HG03066 (cell line): ENCODE data around the gene B3GALT6.

Source experiments
- ATAC-seq: cut with Tn5 transposase; IDR thresholded peaks from one replicate; pipeline ENCODE4 v1.9.1; 2021; ENCODE audit warnings: low read depth; ENCODE audit not compliant: unreplicated experiment

B3GALT6 gene

DNA sequence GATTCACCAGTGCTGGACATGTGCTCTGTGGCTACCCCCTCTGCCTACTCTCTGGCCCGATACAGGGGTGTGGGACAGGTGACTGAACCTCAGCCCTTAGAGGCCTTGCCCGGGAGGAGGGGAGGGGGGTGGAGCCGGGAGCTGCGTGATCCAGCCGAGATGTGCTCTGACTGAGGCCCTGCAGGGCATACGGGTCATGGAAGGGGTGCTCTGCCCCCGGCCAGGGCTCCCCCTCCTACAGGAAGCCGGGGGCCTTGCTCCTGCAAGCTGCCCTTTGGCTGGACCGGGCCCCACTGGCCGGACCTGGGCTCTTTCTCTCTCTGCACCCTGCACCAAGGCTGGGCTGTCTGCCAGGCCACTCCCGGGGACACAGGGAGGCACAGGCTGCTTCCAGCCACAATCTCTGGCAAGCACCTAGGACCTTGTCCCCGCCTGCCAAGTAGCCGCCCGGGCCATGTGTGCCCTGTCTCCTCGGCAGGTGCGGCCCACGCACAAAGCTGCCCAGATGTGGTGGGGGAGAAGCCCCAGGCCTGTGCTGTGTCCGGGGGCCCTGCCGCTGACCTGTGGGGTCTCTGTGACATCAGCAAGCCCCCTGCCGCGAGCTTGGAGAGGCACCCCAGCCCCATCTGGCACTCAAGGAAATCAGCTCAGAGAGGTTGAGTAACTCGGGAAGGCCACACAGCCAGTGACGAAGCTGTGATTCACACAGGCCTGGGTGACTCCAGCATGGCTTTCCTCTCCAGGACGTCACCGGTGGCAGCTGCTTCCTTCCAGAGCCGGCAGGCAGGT, 49.7 kb downstream of the B3GALT6 start:
- no peak for ATAC-seq

DNA sequence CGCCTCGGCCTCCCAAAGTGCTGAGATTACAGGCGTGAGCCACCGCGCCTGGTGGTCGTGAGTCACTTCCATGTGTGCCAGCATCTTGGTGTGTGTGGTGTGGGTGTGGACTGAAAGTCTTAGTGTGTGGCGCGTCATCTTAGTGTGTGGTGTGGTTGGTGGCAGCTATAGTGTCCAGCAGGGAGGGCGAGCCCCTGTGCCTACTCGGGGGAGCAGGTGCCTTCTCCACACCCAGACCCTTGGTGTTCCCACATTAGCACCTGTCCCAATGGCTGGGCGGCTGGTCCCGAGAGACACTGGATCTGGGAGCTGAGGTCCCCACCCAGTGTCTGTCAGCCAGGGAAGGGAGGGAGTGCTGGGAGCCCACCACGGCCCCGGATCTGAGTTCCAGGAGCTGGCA, 51.0 kb downstream of the B3GALT6 start:
- ATAC-seq = no peak

DNA sequence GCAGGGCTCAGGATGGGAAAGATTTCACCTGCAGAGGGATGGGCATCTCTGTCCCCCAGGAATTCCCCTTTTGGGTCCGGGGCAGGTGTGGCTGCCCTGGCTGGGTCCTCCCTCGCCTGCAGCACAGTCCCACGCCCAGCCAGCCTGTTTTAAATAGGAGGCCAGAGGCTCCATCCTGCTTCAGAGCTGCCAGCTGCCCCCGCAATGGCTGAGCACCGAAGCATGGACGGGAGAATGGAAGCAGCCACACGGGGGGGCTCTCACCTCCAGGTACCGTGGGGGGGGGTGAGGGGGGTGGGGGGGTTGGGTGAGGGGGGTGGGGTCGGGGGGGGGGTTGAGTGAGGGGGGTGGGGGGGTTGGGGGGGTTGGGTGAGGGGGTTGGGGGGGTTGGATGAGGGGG, 51.8 kb downstream of the B3GALT6 start:
- ATAC-seq = no peak
